ENCODE measurements around the gene EOLA2. TPM values are rescaled to one million over a fixed set of nuclear protein-coding genes. Genes with fewer than 3 reads are reported as not detected.

EOLA2 gene
- total RNA-seq, 1 donor from 2014 or later = 118 TPM

DNA sequence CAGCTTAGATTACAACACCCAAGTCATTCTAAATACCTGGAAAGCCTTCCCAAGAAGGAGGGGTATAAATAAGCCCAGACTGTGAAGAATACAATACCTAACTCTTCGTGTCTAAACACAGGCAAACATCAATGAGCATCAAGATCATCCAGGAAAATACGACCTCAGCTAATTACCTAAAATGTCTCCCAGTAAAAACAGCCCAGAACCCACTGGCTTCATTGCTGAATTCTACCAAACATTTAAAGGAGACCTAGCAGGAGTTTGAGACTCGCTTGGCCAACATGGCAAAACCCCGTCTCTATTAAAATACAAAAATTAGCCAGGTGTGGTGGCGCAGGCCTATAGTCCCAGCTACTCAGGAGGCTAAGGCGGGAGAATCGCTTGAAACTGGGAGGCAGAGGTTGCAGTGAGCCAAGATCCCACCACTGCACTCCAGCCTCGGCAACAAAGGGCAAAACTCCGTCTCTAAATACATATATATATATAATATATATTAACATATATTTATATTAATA, 28.1 kb downstream of the EOLA2 start:
- Mint-ChIP-seq H3K9me3 (ENCODE audit: unreplicated experiment) (no peaks in the 10 kb centered on the region), H3K4me3 (ENCODE audit: unreplicated experiment) (no peak overlapping the region), H3K36me3 (ENCODE audit: low read depth, unreplicated experiment) (no peaks in the 10 kb centered on the region), H3K4me1 (ENCODE audit: unreplicated experiment) (no peaks in the 10 kb centered on the region), H3K27me3 (ENCODE audit: unreplicated experiment) (no peaks in the 10 kb centered on the region), H3K27ac (ENCODE audit: unreplicated experiment) (no peak overlapping the region)
- TF ChIP-seq, protein P1, sequence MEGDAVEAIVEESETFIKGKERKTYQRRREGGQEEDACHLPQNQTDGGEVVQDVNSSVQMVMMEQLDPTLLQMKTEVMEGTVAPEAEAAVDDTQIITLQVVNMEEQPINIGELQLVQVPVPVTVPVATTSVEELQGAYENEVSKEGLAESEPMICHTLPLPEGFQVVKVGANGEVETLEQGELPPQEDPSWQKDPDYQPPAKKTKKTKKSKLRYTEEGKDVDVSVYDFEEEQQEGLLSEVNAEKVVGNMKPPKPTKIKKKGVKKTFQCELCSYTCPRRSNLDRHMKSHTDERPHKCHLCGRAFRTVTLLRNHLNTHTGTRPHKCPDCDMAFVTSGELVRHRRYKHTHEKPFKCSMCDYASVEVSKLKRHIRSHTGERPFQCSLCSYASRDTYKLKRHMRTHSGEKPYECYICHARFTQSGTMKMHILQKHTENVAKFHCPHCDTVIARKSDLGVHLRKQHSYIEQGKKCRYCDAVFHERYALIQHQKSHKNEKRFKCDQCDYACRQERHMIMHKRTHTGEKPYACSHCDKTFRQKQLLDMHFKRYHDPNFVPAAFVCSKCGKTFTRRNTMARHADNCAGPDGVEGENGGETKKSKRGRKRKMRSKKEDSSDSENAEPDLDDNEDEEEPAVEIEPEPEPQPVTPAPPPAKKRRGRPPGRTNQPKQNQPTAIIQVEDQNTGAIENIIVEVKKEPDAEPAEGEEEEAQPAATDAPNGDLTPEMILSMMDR (IDR thresholded peaks at IDR 0.05; ENCODE audit: unreplicated experiment) = no peak
- no peak for DNase-seq (ENCODE audit: low spot score)

DNA sequence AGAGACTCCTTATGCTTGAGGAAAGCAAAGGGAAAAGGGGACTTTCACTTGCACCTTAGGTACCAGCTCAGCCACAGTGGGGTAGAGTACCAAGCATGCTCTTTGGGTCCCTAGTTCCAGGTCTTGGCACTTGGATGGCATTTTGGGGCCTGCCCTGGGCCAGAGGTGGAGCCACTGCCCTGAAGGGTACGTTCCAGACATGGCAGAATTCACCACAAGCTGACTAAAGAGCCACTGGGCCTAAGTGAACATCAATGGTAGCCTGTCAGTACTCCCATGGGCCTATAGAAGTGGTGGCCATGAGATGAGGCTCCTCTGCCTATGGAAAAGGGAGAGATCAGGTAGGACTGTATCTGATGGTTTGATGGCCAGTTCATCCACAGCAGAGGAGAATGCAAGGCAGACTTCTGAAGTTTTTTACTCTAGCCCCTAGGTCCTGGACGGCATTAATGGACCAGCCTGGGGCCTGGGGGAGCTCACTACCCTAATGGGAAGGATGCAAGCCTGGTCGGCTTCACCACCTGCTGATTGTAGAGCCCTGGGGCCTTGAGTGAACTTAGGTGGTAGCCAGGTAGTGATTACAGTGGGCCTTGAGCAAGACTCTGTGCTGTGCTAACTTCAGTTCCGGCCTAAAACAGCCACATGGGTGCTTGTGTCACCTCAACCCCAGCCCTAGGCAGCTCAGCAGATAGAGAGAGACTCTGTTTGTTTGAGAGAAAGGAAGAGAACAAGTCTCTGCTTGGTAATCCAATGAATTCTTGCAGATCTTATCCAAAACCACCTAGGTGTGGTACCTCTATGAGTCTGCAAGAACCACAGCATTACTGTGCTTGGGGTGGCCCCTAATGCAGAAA, 28.7 kb downstream of the EOLA2 start:
- Mint-ChIP-seq H3K36me3 (ENCODE audit: low read depth, unreplicated experiment) (no peaks in the 10 kb centered on the region), H3K27me3 (ENCODE audit: unreplicated experiment) (no peaks in the 10 kb centered on the region), H3K4me3 (ENCODE audit: unreplicated experiment) (no peak overlapping the region), H3K9me3 (ENCODE audit: unreplicated experiment) (no peaks in the 10 kb centered on the region), H3K4me1 (ENCODE audit: unreplicated experiment) (peaks cover 4% of the 10 kb centered on the region), H3K27ac (ENCODE audit: unreplicated experiment) (no peak overlapping the region)
- TF ChIP-seq, protein P1 (IDR thresholded peaks at IDR 0.05; ENCODE audit: unreplicated experiment) = no peak
- DNase-seq (ENCODE audit: low spot score) = no peak

DNA sequence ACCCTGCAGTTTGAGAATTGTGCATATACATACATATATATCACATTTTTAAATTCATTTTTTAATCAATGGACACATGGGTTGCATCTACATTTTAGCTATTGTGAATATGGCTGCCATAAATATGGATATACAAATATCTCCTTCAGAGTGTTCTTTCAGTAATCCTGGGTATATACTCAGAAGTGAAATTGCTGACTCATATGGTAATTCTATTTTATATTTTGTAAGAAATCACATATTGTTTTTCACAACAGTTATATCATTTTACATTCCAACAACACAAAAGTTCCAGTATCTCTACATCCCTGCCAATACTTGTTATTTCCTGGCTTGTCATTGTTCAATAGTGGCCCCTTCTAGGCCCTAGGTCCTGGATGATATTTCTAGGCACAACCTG, 29.6 kb downstream of the EOLA2 start:
- TF ChIP-seq, protein P1 (IDR thresholded peaks at IDR 0.05; ENCODE audit: unreplicated experiment) = no peak
- no peak for DNase-seq (ENCODE audit: low spot score)
- Mint-ChIP-seq H3K36me3 (ENCODE audit: low read depth, unreplicated experiment) (no peaks in the 10 kb centered on the region), H3K27me3 (ENCODE audit: unreplicated experiment) (no peaks in the 10 kb centered on the region), H3K4me3 (ENCODE audit: unreplicated experiment) (no peak overlapping the region), H3K4me1 (ENCODE audit: unreplicated experiment) (peaks cover 9% of the 10 kb centered on the region), H3K27ac (ENCODE audit: unreplicated experiment) (no peak overlapping the region), H3K9me3 (ENCODE audit: unreplicated experiment) (no peaks in the 10 kb centered on the region)

DNA sequence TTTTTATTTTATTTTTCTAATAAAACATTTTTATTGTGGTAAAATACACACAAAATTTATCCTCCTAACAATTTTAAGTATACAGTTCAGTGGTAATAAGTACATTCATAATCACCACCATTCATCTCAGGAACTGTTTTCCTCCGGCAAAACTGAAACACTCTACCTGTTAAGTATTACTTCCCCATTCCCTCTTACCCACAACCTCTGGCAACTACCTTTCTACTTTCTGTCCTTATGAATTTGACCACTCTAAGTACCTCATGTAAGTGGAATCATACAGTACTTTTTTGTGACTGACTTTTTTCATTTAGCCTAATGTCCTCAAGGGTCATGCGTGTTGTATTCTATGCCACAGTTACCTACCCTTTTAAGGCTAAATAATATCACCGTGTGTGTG, 30.0 kb downstream of the EOLA2 start:
- no peak overlapping the region for H3K4me3 Mint-ChIP-seq (ENCODE audit: unreplicated experiment)
- H3K27me3 Mint-ChIP-seq (ENCODE audit: unreplicated experiment) = no peaks in the 10 kb centered on the region
- no peak for DNase-seq (ENCODE audit: low spot score)
- peaks cover 9% of the 10 kb centered on the region for H3K4me1 Mint-ChIP-seq (ENCODE audit: unreplicated experiment)
- no peaks in the 10 kb centered on the region for H3K9me3 Mint-ChIP-seq (ENCODE audit: unreplicated experiment)
- no peaks in the 10 kb centered on the region for H3K36me3 Mint-ChIP-seq (ENCODE audit: low read depth, unreplicated experiment)
- H3K27ac Mint-ChIP-seq (ENCODE audit: unreplicated experiment) = no peak overlapping the region
- TF ChIP-seq, protein P1 (IDR thresholded peaks at IDR 0.05; ENCODE audit: unreplicated experiment) = no peak

Data from endothelial cell (in vitro differentiated cells).